Stimulated activated CD4-positive, alpha-beta T cell treated with anti-CD3 and anti-CD28 coated beads, TNF-alpha, amount 100 ng/mL, for 4 hours (primary cell): ENCODE results near the gene CDCA7.
"Not testable (repeated sequence)": the region's sequence is repeated elsewhere in the genome, so short reads cannot be mapped to it uniquely, and the experiment has no call there.

ENCODE experiments used
- DNase-seq, 3 experiments: peaks; one replicate each; pipeline ENCODE4 v3.0.0-alpha.2; 2020; ENCODE audit warnings: low read depth in 3 of 3

CDCA7 gene

GRCh38 chr2:173354582-173355131 lies at the start of gene CDCA7:
TSS of gene CDCA7 (plus strand) at chr2:173354872. CDS start at chr2:173354964, 92 bp downstream.
- DNase-seq = peak in 2 of 3 experiments; percentile 9 to 32

- DNase-seq = no peak
These were observed 49.4 kb upstream of the CDCA7 start for GRCh38 chr2:173305303-173305702.

GRCh38 chr2:173307293-173307692 lies 47.4 kb upstream of the CDCA7 start:
- no peak for DNase-seq

- DNase-seq = not testable (repeated sequence)
These were observed 45.3 kb upstream of the CDCA7 start for GRCh38 chr2:173309370-173309769.

GRCh38 chr2:173311844-173312606 lies 42.6 kb upstream of the CDCA7 start:
- no peak for DNase-seq

- no peak for DNase-seq
These were observed 31.3 kb upstream of the CDCA7 start for GRCh38 chr2:173323371-173323770.

- no peak for DNase-seq
These were observed 27.9 kb upstream of the CDCA7 start for GRCh38 chr2:173326806-173327205.

GRCh38 chr2:173327421-173327820 lies 27.3 kb upstream of the CDCA7 start:
- DNase-seq = no peak

GRCh38 chr2:173333003-173333402 lies 21.7 kb upstream of the CDCA7 start:
- DNase-seq = not testable (repeated sequence)

- no peak for DNase-seq
These were observed 14.9 kb upstream of the CDCA7 start for GRCh38 chr2:173339807-173340206.

- no peak for DNase-seq
These were observed 10.8 kb upstream of the CDCA7 start for GRCh38 chr2:173343921-173344320.

- DNase-seq = no peak
These were observed 8.6 kb upstream of the CDCA7 start for GRCh38 chr2:173346035-173346434.

- no peak for DNase-seq
These were observed 7.1 kb upstream of the CDCA7 start for GRCh38 chr2:173347305-173348168.

GRCh38 chr2:173349287-173349686 lies 5.4 kb upstream of the CDCA7 start:
- no peak for DNase-seq

- no peak for DNase-seq
These were observed 4.3 kb upstream of the CDCA7 start for GRCh38 chr2:173350383-173350782.

GRCh38 chr2:173351879-173352278 lies 2.8 kb upstream of the CDCA7 start:
- no peak for DNase-seq

GRCh38 chr2:173353556-173353955 lies 1.1 kb upstream of the CDCA7 start:
- DNase-seq = no peak

- DNase-seq = no peak
These were observed 545 bp upstream of the CDCA7 start for GRCh38 chr2:173354073-173354581.

- DNase-seq = peak in 1 of 3 experiments; percentile 9
These were observed 627 bp downstream of the CDCA7 start for GRCh38 chr2:173355132-173355865.

- no peak for DNase-seq
These were observed 1.3 kb downstream of the CDCA7 start for GRCh38 chr2:173355866-173356508.

- no peak for DNase-seq
These were observed 2.7 kb downstream of the CDCA7 start for GRCh38 chr2:173357346-173357745.
